Measurements from ENCODE around the gene NLRC5. TPM values are rescaled to one million over a fixed set of nuclear protein-coding genes. Genes with fewer than 3 reads are reported as not detected.

Gene NLRC5
- total and polyA plus RNA-seq, 10 donors, result 52.0 to 401 (median 219) TPM

- Histone ChIP-seq H3K27me3 (replicated peaks in 1 of 7) (peaks cover 0 to 7% (median 0%) of the 10 kb centered on the region in 7 donors), H3K27ac (no peak overlapping the region), H3K9me3 (no peaks in the 10 kb centered on the region), H3K4me3 (no peak overlapping the region), H3K36me3 (peaks cover 0 to 20% (median 17%) of the 10 kb centered on the region in 6 donors), H3K4me1 (peaks cover 0 to 42% (median 24%) of the 10 kb centered on the region in 6 donors)
- TF ChIP-seq POLR2A (IDR thresholded peaks at IDR 0.05) (no peak), POLR2AphosphoS5 (IDR thresholded peaks at IDR 0.05) (no peak)
- no peak for DNase-seq
- intact Hi-C loops (cut with DNase I; ENCODE audit: low total_unique reads), result loop anchor here (10.0 kb wide), 2 partner anchors 78 to 328 kb away; no protein-coding TSS in a partner anchor
- 69 to 95% (median 73%) methylated on average over 2 of the region's 2 CpGs for WGBS, 5 donors
These were observed 97.6 kb downstream of the NLRC5 start for GRCh38 chr16:57087003-57087402.

- H3K27me3 ChIP-seq (replicated peaks in 1 of 7), result peaks cover 0 to 29% (median 4%) of the 10 kb centered on the region in 7 donors
- H3K4me1 ChIP-seq, result peaks cover 0 to 55% (median 39%) of the 10 kb centered on the region in 6 donors
- TF ChIP-seq CTCF (IDR thresholded peaks at IDR 0.05 in 8 of 11, conservative IDR thresholded peaks at IDR 0.05 in 3 of 11), result no peak
- no peak for TF ChIP-seq POLR2A (IDR thresholded peaks at IDR 0.05)
- TF ChIP-seq POLR2AphosphoS5 (IDR thresholded peaks at IDR 0.05), result no peak
- WGBS, 5 donors, result 84 to 95% (median 84%) methylated on average over 8 of the region's 8 CpGs
- no peaks in the 10 kb centered on the region for H3K36me3 ChIP-seq
- DNase-seq, result no peak
- H3K4me3 ChIP-seq, result no peak overlapping the region
- H3K9me3 ChIP-seq, result no peaks in the 10 kb centered on the region
- intact Hi-C loops (cut with DNase I; ENCODE audit: low total_unique reads), result loop anchor here (10.0 kb wide), 2 partner anchors 75 to 325 kb away; no protein-coding TSS in a partner anchor
- no peak overlapping the region for H3K27ac ChIP-seq
These were observed 100.0 kb downstream of the NLRC5 start for GRCh38 chr16:57089406-57089805.

GRCh38 chr16:57091200-57091974 is 102.0 kb downstream of the NLRC5 start:
- Histone ChIP-seq H3K36me3 (no peaks in the 10 kb centered on the region), H3K4me3 (peak overlapping the region; percentile 35 to 87 (median 68)), H3K4me1 (peaks cover 0 to 54% (median 35%) of the 10 kb centered on the region in 6 donors), H3K9me3 (no peaks in the 10 kb centered on the region), H3K27me3 (replicated peaks in 1 of 7) (peaks cover 0 to 29% (median 4%) of the 10 kb centered on the region in 7 donors), H3K27ac (peak overlapping the region in 5 of 8 donors; percentile 73 to 91 (median 86))
- DNase-seq, result no peak
- WGBS, 5 donors, result 24 to 31% (median 28%) methylated on average over 20 to 24 of the region's 24 CpGs
- TF ChIP-seq POLR2A (IDR thresholded peaks at IDR 0.05) (no peak), CTCF (IDR thresholded peaks at IDR 0.05 in 8 of 11, conservative IDR thresholded peaks at IDR 0.05 in 3 of 11) (no peak), POLR2AphosphoS5 (IDR thresholded peaks at IDR 0.05) (no peak)
- intact Hi-C loops (cut with DNase I; ENCODE audit: low total_unique reads), result no loop called here

- peaks cover 0 to 29% (median 4%) of the 10 kb centered on the region in 7 donors for H3K27me3 ChIP-seq (replicated peaks in 1 of 7)
- TF ChIP-seq CTCF (IDR thresholded peaks at IDR 0.05 in 8 of 11, conservative IDR thresholded peaks at IDR 0.05 in 3 of 11) (no peak), POLR2A (IDR thresholded peaks at IDR 0.05) (no peak), POLR2AphosphoS5 (IDR thresholded peaks at IDR 0.05) (peak in 2 of 3 donors; percentile 39 to 62)
- 0 to 1% (median 0%) methylated on average over 11 to 100 of the region's 100 CpGs for WGBS, 5 donors
- H3K4me3 ChIP-seq, result peak within 1 kb of the TSS; percentile 55 to 87 (median 68)
- no peaks in the 10 kb centered on the region for H3K36me3 ChIP-seq
- peaks cover 0 to 58% (median 36%) of the 10 kb centered on the region in 6 donors for H3K4me1 ChIP-seq
- H3K9me3 ChIP-seq, result no peaks in the 10 kb centered on the region
- peak within 1 kb of the TSS; percentile 53 to 91 (median 83) for H3K27ac ChIP-seq
- intact Hi-C loops (cut with DNase I; ENCODE audit: low total_unique reads), result no loop called here
- DNase-seq, result peak; percentile 89
These were observed 102.8 kb downstream of the NLRC5 start, which contains the start of gene CPNE2 for GRCh38 chr16:57091975-57092785. TSS of gene CPNE2 (plus strand) at chr16:57092583. CDS start at chr16:57110743, 18,160 bp downstream.

Data from spleen (tissue), 11 donors.